Fibroblast of lung (primary cell): ENCODE data around the gene ZNF223. TPM values are rescaled to one million over a fixed set of nuclear protein-coding genes. Genes with fewer than 3 reads are reported as not detected.

Experiments
- DNase-seq, 2 donors: peaks; one replicate each; pipeline versions ENCODE4 v3.0.0 to v3.0.0-alpha.2; 2010; ENCODE audit warnings: low read depth in 2 of 2
- H2AFZ ChIP-seq: 2 replicates; pipeline ENCODE4 v1.5.1; 2012; ENCODE audit warnings: low read length, control low read depth, inconsistent platforms
- H3K27ac ChIP-seq: 2 replicates; pipeline ENCODE4 v1.5.1; 2011; ENCODE audit warnings: low read length, control low read depth; ENCODE audit not compliant: insufficient read depth
- H3K27me3 ChIP-seq: 2 replicates; pipeline ENCODE4 v1.5.1; 2011; ENCODE audit warnings: mild to moderate bottlenecking, low read length; ENCODE audit not compliant: control insufficient read depth, insufficient read depth
- H3K36me3 ChIP-seq: 2 replicates; pipeline ENCODE4 v1.5.1; 2011; ENCODE audit warnings: low read length; ENCODE audit not compliant: control insufficient read depth, insufficient read depth
- H3K4me1 ChIP-seq: 2 replicates; pipeline ENCODE4 v1.5.1; 2011; ENCODE audit warnings: low read length; ENCODE audit not compliant: control insufficient read depth, insufficient read depth; ENCODE audit errors: extremely low read depth
- H3K4me2 ChIP-seq: 2 replicates; pipeline ENCODE4 v1.5.1; 2011; ENCODE audit warnings: low read length, control low read depth; ENCODE audit not compliant: insufficient read depth; ENCODE audit errors: extremely low read depth
- H3K4me3 ChIP-seq, 4 experiments: fragments of 200-600 bp in 1 of 4; sonication (generic) in 1 of 4; replicated peaks in 1 of 4; 2 replicates each; pipeline ENCODE4 v1.5.1; 2011 to 2016; ENCODE audit warnings: low read length in 4 of 4, low read depth in 3 of 4, mild to moderate bottlenecking in 3 of 4, control low read depth in 2 of 4, inconsistent platforms in 1 of 4, mixed read lengths in 1 of 4; ENCODE audit not compliant: insufficient read depth in 1 of 4; ENCODE audit errors: control extremely low read depth in 1 of 4
- H3K79me2 ChIP-seq: 2 replicates; pipeline ENCODE4 v1.5.1; 2012; ENCODE audit warnings: mild to moderate bottlenecking, low read length, inconsistent platforms; ENCODE audit not compliant: control insufficient read depth, insufficient read depth
- H3K9ac ChIP-seq: 2 replicates; pipeline ENCODE4 v1.5.1; 2011; ENCODE audit warnings: mild to moderate bottlenecking, low read length, control low read depth; ENCODE audit not compliant: insufficient read depth
- H3K9me3 ChIP-seq: 2 replicates; pipeline ENCODE4 v1.5.1; 2012; ENCODE audit warnings: low read depth, low read length; ENCODE audit not compliant: control insufficient read depth, insufficient read depth
- H4K20me1 ChIP-seq: 2 replicates; pipeline ENCODE4 v1.5.1; 2011; ENCODE audit warnings: low read length; ENCODE audit not compliant: control insufficient read depth, insufficient read depth; ENCODE audit errors: extremely low read depth
- CTCF ChIP-seq, 2 donors: IDR thresholded peaks in 1 of 2; conservative IDR thresholded peaks in 1 of 2; 1 replicate in 1 of 2; 2 replicates in 1 of 2; pipeline ENCODE4 v1.5.1; 2011 to 2012; ENCODE audit warnings: low read length in 2 of 2, control low read depth in 1 of 2, inconsistent platforms in 1 of 2, low read depth in 1 of 2, mild to moderate bottlenecking in 1 of 2
- EZH2 ChIP-seq: IDR thresholded peaks from 2 replicates; pipeline ENCODE4 v1.5.1; 2012; ENCODE audit warnings: low read length, control low read depth, mild to moderate bottlenecking; ENCODE audit errors: missing control alignments
- polyA plus RNA-seq, 2 donors: library from polyadenylated mRNA; depleted of rRNA in 1 of 2; stranded (reverse) in 1 of 2; unstranded in 1 of 2; fragments of >200 nt; gene quantifications; 2 replicates each; pipeline ENCODE4 v1.2.1, GENCODE V29; 2011 to 2012; ENCODE audit warnings: missing spikeins in 1 of 2
- total RNA-seq: library from RNA; depleted of rRNA; stranded (reverse); fragments of >200 nt; gene quantifications from 2 replicates; pipeline ENCODE4 v1.2.1, GENCODE V29; 2014

Gene ZNF223
- total and polyA plus RNA-seq, 2 donors (not counting 1 experiment from before 2014, with no cell fraction given), result 4.3 to 5.3 TPM

DNA sequence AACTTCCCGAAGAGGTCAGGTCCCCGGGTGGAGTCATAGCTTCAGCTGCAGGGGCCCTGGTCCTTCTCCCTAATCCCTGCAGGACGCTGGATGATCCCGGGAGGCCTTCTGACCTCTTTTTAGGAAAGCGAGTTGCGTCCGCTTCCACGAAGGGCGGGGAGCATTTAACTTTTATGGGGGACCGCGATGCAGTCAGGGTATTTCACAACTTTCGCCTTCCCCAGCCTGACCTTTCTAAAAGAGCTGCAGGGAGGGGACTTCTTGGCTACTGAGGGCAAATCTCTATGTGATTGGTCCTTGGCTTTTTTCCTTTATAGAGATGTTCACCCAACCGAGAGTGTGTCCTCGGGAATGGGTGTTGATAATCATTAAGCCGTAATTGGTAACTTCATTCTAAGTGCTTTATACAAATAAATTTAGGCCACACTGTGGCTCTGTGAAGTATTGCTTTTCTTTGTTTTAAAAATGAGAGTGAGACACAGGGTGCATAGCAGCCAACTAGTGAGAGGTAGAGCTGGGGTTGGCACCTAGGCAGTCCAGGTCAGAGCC is 48.3 kb upstream of the ZNF223 start:
- no peaks in the 10 kb centered on the region for H3K27me3 ChIP-seq
- H3K36me3 ChIP-seq, result no peaks in the 10 kb centered on the region
- peak overlapping the region; percentile 86 for H3K4me2 ChIP-seq
- no peaks in the 10 kb centered on the region for H3K9me3 ChIP-seq
- peak overlapping the region; percentile 86 for H2AFZ ChIP-seq
- peaks cover 3% of the 10 kb centered on the region for H3K4me1 ChIP-seq
- DNase-seq, result peak in 1 of 2 donors; percentile 0
- TF ChIP-seq EZH2 (no peak), CTCF (conservative IDR thresholded peaks at IDR 0.05 in 1 of 2, IDR thresholded peaks at IDR 0.05 in 1 of 2; ENCODE audit: low read depth in 1 of 2, low read length in 2 of 2) (no peak)
- peak overlapping the region; percentile 52 to 96 (median 77) for H3K4me3 ChIP-seq
- peak overlapping the region; percentile 76 for H3K27ac ChIP-seq
- peak overlapping the region; percentile 57 for H3K9ac ChIP-seq
- peaks cover 4% of the 10 kb centered on the region for H3K79me2 ChIP-seq
- H4K20me1 ChIP-seq, result no peaks in the 10 kb centered on the region

GRCh38 chr19:44005973-44006372 is 45.9 kb upstream of the ZNF223 start:
- H3K79me2 ChIP-seq, result peaks cover 4% of the 10 kb centered on the region
- H3K36me3 ChIP-seq, result peaks cover 8% of the 10 kb centered on the region
- H3K4me3 ChIP-seq, result no peak overlapping the region
- H3K27me3 ChIP-seq, result no peaks in the 10 kb centered on the region
- H3K9ac ChIP-seq, result no peak overlapping the region
- peaks cover 3% of the 10 kb centered on the region for H3K4me1 ChIP-seq
- H2AFZ ChIP-seq, result no peak overlapping the region
- H3K27ac ChIP-seq, result no peak overlapping the region
- H4K20me1 ChIP-seq, result no peaks in the 10 kb centered on the region
- TF ChIP-seq EZH2, result no peak
- TF ChIP-seq CTCF (conservative IDR thresholded peaks at IDR 0.05 in 1 of 2, IDR thresholded peaks at IDR 0.05 in 1 of 2; ENCODE audit: low read depth in 1 of 2, low read length in 2 of 2), result no peak
- peaks cover 6% of the 10 kb centered on the region for H3K9me3 ChIP-seq
- no peak overlapping the region for H3K4me2 ChIP-seq
- peak in 1 of 2 donors; percentile 58 for DNase-seq

DNA sequence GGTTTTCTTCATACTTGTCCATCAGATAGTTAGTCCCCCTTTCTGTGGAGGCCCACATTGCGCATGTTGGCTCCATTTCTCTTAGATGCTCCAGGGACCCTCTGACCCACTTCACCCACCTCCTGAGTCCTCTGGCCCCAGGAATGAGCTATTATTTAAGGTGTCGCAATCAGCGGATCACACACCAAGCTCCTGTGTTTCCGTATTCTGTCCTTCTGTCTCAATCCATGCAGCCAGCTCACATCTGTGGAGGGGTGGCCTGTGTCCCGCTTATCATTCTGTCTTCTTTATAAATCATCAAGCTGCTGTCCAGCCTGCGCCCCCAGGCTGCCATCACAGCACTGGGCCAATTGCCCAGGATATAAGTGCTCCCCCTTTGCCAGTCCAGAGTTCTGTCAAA is 44.4 kb upstream of the ZNF223 start:
- no peak overlapping the region for H2AFZ ChIP-seq
- peaks cover 8% of the 10 kb centered on the region for H3K36me3 ChIP-seq
- TF ChIP-seq EZH2, result no peak
- no peak for TF ChIP-seq CTCF (conservative IDR thresholded peaks at IDR 0.05 in 1 of 2, IDR thresholded peaks at IDR 0.05 in 1 of 2; ENCODE audit: low read depth in 1 of 2, low read length in 2 of 2)
- no peak overlapping the region for H3K4me2 ChIP-seq
- H4K20me1 ChIP-seq, result no peaks in the 10 kb centered on the region
- H3K79me2 ChIP-seq, result peaks cover 4% of the 10 kb centered on the region
- no peak for DNase-seq
- H3K9me3 ChIP-seq, result peaks cover 7% of the 10 kb centered on the region
- H3K9ac ChIP-seq, result no peak overlapping the region
- no peak overlapping the region for H3K4me3 ChIP-seq
- no peaks in the 10 kb centered on the region for H3K4me1 ChIP-seq
- H3K27ac ChIP-seq, result no peak overlapping the region
- H3K27me3 ChIP-seq, result no peaks in the 10 kb centered on the region
